GM12874 (cell line): ENCODE results near the gene AKR7A3.

ENCODE experiments used
- CTCF ChIP-seq: IDR thresholded peaks from 2 replicates; pipeline ENCODE4 v1.5.1; 2011; ENCODE audit warnings: low read depth, mild to moderate bottlenecking, control low read depth, low read length, moderate library complexity; ENCODE audit not compliant: insufficient read depth

The AKR7A3 gene

GRCh38 chr1:19325958-19326747 lies 37.6 kb upstream of the AKR7A3 start:
- no peak for TF ChIP-seq CTCF

- TF ChIP-seq CTCF, result no peak
Measured at GRCh38 chr1:19325368-19325957, 36.9 kb upstream of the AKR7A3 start.

GRCh38 chr1:19324665-19324990 lies 36.1 kb upstream of the AKR7A3 start:
- TF ChIP-seq CTCF, result no peak

- TF ChIP-seq CTCF, result no peak
Measured at GRCh38 chr1:19323987-19324664, 35.6 kb upstream of the AKR7A3 start.

- no peak for TF ChIP-seq CTCF
Measured at GRCh38 chr1:19322481-19322880, 33.9 kb upstream of the AKR7A3 start.

- TF ChIP-seq CTCF, result no peak
Measured at GRCh38 chr1:19321071-19321470, 32.5 kb upstream of the AKR7A3 start.

GRCh38 chr1:19319196-19319595 lies 30.6 kb upstream of the AKR7A3 start:
- TF ChIP-seq CTCF, result no peak
